ENCODE data around the gene TLE7. TPM values are rescaled to one million over a fixed set of nuclear protein-coding genes. Genes with fewer than 3 reads are reported as not detected.

Gene TLE7
- total RNA-seq, 6 experiments from 2014 or later = not detected

DNA sequence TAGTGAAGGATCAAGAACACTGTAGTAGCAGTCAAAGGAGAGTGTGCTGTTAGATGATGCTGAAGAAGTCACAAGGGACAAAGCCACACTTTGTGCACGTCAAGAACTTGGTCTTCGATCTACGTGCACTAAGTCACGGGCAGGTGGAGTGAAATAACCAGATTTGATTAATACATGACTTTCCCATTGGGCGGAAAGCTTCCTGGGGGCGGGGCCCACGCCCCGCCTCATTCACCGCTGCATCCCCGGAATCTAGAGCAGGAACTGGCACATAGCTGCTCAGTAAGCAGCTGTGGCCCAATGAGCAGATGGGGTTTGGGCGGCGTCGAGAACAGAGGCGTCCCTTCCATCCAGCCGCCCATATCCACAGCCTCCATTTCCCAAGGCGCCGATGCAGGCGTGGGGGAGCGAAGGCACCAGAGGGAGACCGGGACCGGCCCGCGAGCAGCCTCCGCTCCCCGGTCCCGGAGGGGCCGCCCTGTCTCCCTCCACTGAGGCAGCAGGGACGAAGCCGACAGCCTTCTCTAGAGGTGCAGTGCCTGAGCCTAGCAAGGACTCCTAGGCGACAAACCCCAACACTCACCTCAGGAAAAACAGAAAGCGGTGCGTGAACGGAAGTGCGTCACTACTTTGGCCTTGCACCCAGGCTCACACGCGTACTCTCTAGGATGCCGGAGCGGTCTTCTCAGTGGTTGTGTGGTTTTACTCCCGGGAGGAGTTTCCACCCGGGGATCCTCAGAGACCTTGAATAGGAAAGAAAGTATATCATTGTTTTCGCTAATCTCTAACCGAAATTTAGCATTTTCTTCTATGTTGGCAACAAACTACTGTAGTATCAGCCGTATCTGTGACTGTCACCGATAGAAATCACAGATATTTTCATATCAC, 42.4 kb upstream of the TLE7 start:
- H3K36me3 ChIP-seq = peaks cover 0 to 4% (median 0%) of the 10 kb centered on the region in 4 donors
- H3K9me3 ChIP-seq = no peaks in the 10 kb centered on the region
- peaks cover 0 to 16% (median 5%) of the 10 kb centered on the region in 4 donors for H3K4me1 ChIP-seq
- H3K27me3 ChIP-seq = no peaks in the 10 kb centered on the region
- peak overlapping the region; percentile 80 to 90 (median 87) for H3K4me3 ChIP-seq
- DNase-seq (peak; percentile 85 to 90 (median 90)), ATAC-seq (peak; percentile 94 to 98 (median 96))
- 1% methylated on average over 24 of the region's 44 CpGs for WGBS (ENCODE audit: insufficient coverage, low coverage, low lambda C conversion rate, missing lambda C conversion rate)
- TF ChIP-seq POLR2A (IDR thresholded peaks at IDR 0.05) = peak; percentile 75
- TF ChIP-seq, protein P1, sequence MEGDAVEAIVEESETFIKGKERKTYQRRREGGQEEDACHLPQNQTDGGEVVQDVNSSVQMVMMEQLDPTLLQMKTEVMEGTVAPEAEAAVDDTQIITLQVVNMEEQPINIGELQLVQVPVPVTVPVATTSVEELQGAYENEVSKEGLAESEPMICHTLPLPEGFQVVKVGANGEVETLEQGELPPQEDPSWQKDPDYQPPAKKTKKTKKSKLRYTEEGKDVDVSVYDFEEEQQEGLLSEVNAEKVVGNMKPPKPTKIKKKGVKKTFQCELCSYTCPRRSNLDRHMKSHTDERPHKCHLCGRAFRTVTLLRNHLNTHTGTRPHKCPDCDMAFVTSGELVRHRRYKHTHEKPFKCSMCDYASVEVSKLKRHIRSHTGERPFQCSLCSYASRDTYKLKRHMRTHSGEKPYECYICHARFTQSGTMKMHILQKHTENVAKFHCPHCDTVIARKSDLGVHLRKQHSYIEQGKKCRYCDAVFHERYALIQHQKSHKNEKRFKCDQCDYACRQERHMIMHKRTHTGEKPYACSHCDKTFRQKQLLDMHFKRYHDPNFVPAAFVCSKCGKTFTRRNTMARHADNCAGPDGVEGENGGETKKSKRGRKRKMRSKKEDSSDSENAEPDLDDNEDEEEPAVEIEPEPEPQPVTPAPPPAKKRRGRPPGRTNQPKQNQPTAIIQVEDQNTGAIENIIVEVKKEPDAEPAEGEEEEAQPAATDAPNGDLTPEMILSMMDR (IDR thresholded peaks at IDR 0.05) = no peak
- intact Hi-C loops (cut with DNase I) = no loop called here
- H3K27ac ChIP-seq = peak overlapping the region; percentile 93 to 96 (median 94)

DNA sequence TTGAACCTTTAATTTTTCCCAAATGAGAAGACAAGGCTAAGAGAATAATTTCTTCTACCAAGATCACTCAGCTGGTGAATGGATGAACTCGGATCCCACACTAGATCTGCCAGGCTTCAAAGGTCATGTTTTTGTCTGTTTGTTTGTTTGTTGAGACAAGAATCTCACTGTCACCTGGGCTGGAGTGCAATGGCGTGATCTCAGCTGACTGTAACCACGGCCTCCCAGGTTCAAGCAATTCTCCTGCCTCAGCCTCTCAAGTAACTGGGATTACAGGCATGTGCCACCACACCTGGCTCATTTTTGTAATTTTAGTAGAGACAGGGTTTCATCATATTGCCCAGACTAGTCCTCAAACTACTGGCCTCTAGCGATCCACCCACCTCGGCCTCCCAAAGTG, 40.7 kb upstream of the TLE7 start:
- no peaks in the 10 kb centered on the region for H3K9me3 ChIP-seq
- H3K4me1 ChIP-seq = peaks cover 0 to 16% (median 5%) of the 10 kb centered on the region in 4 donors
- H3K27ac ChIP-seq = peak overlapping the region in 1 of 3 donors; percentile 96
- intact Hi-C loops (cut with DNase I) = no loop called here
- DNase-seq (no peak), ATAC-seq (peak in 3 of 4 donors; percentile 12 to 45 (median 43))
- TF ChIP-seq, protein P1 (IDR thresholded peaks at IDR 0.05) = no peak
- TF ChIP-seq POLR2A (IDR thresholded peaks at IDR 0.05) = no peak
- no peaks in the 10 kb centered on the region for H3K27me3 ChIP-seq
- no peak overlapping the region for H3K4me3 ChIP-seq
- peaks cover 0 to 17% (median 0%) of the 10 kb centered on the region in 4 donors for H3K36me3 ChIP-seq
- WGBS (ENCODE audit: insufficient coverage, low coverage, low lambda C conversion rate, missing lambda C conversion rate) = 71% methylated on average over 3 of the region's 5 CpGs

DNA sequence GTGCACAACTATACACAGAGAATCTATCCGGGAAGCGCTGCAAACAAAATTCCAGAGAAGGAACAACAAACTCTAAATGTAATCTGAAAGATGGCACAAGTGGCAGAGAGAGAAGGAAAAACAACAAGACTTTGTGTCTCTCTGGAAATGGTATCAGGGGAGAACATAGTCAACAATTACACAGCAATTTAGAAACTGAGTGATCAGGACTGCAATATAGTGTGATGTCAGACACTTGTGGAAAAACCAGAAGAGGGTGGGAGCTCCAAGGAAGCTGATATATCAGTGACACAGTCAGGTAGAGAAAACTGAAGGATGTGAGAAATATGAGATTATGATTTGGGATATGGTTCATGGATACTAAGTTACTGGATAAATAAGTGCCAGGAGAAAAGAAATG, 39.1 kb upstream of the TLE7 start:
- H3K27ac ChIP-seq = no peak overlapping the region
- no peak overlapping the region for H3K4me3 ChIP-seq
- intact Hi-C loops (cut with DNase I) = no loop called here
- H3K36me3 ChIP-seq = peaks cover 0 to 31% (median 0%) of the 10 kb centered on the region in 4 donors
- ATAC-seq (no peak), DNase-seq (no peak)
- H3K27me3 ChIP-seq = no peaks in the 10 kb centered on the region
- H3K4me1 ChIP-seq = peaks cover 0 to 16% (median 5%) of the 10 kb centered on the region in 4 donors
- no peak for TF ChIP-seq POLR2A (IDR thresholded peaks at IDR 0.05)
- H3K9me3 ChIP-seq = no peaks in the 10 kb centered on the region
- 81% methylated on average over 2 of the region's 2 CpGs for WGBS (ENCODE audit: insufficient coverage, low coverage, low lambda C conversion rate, missing lambda C conversion rate)

DNA sequence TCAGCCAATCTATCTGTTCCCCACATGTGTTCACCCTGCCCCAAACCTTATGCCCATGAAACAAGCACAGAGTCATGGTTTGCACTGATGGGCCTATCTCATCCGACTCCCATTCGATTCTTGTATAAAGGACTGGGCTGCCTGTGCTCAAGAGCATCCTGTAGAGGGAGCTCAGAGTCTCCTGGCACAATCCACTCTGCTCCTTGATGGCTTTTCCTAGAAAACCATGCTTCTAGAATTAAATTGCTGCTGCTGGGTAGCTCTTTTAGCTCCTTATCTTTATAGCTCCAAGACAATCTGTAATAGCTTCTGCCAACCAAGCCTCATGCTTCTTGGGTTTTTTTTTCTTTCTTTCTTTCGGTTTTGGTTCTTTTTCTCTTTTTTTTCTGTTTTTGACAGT, 37.6 kb upstream of the TLE7 start:
- no peak overlapping the region for H3K4me3 ChIP-seq
- H3K36me3 ChIP-seq = peaks cover 0 to 45% (median 0%) of the 10 kb centered on the region in 4 donors
- 57% methylated on average over 3 of the region's 3 CpGs for WGBS (ENCODE audit: insufficient coverage, low coverage, low lambda C conversion rate, missing lambda C conversion rate)
- DNase-seq = no peak
- no peaks in the 10 kb centered on the region for H3K9me3 ChIP-seq
- no peak for TF ChIP-seq POLR2A (IDR thresholded peaks at IDR 0.05)
- TF ChIP-seq, protein P1 (IDR thresholded peaks at IDR 0.05) = peak; percentile 33 to 59 (median 49)
- intact Hi-C loops (cut with DNase I) = no loop called here
- ATAC-seq = peak; percentile 45 to 57 (median 50)
- H3K4me1 ChIP-seq = peaks cover 0 to 13% (median 5%) of the 10 kb centered on the region in 4 donors
- H3K27me3 ChIP-seq = no peaks in the 10 kb centered on the region
- no peak overlapping the region for H3K27ac ChIP-seq

Measured in right lobe of liver (tissue), 6 donors.